ENCODE data around the gene RIN1. TPM values are rescaled to one million over a fixed set of nuclear protein-coding genes. Genes with fewer than 3 reads are reported as not detected.

RIN1 gene
- total RNA-seq, 1 experiment from 2014 or later: 5.4 TPM

GRCh38 chr11:66315498-66315885 is 20.7 kb downstream of the RIN1 start:
- peaks cover 26 to 37% of the 10 kb centered on the region in 2 experiments for H3K4me1 Mint-ChIP-seq
- H3K9me3 Mint-ChIP-seq: peaks cover 14 to 20% of the 10 kb centered on the region in 2 experiments
- H3K27me3 Mint-ChIP-seq (ENCODE audit: low read depth): peaks cover 27% of the 10 kb centered on the region
- Histone ChIP-seq H3K4me2 (ENCODE audit: insufficient read depth, insufficient read length, low read length) (no peak overlapping the region), H3K4me1 (ENCODE audit: insufficient read depth, low read length) (peaks cover 2% of the 10 kb centered on the region; the same call in 1 of the 2 replicates), H2BK12ac (ENCODE audit: insufficient read length, low read depth, low read length) (no peak overlapping the region), H3K14ac (ENCODE audit: insufficient read depth, low read length) (no peak overlapping the region), H4K20me1 (ENCODE audit: control insufficient read depth, insufficient read depth, insufficient read length) (no peaks in the 10 kb centered on the region), H2BK15ac (ENCODE audit: low read depth, low read length) (no peak overlapping the region), H3K23me2 (ENCODE audit: insufficient read length, low read depth, low read length, poor library complexity, severe bottlenecking) (peaks cover 12% of the 10 kb centered on the region), H2AK5ac (ENCODE audit: insufficient read length, low read length) (no peak overlapping the region), H2AFZ (ENCODE audit: low read length) (no peak overlapping the region), H3K79me1 (ENCODE audit: insufficient read depth, low read depth, low read length, poor library complexity, severe bottlenecking) (no peaks in the 10 kb centered on the region), H3K27ac (ENCODE audit: insufficient read length, low read depth, low read length) (no peak overlapping the region), H2BK120ac (ENCODE audit: low read depth, low read length, poor library complexity, severe bottlenecking) (no peak overlapping the region), H3K9me3 (ENCODE audit: control insufficient read depth, low read depth, low read length) (no peaks in the 10 kb centered on the region), H3K79me2 (ENCODE audit: insufficient read depth, low read length) (no peaks in the 10 kb centered on the region), H2BK5ac (ENCODE audit: insufficient read length, low read length) (no peak overlapping the region), H3K27me3 (ENCODE audit: insufficient read depth, low read length) (no peaks in the 10 kb centered on the region), H3K23ac (ENCODE audit: insufficient read length, low read depth, low read length) (no peak overlapping the region), H3T11ph (ENCODE audit: low read length) (no peak overlapping the region), H4K8ac (replicated peaks; ENCODE audit: insufficient read length, low read depth, low read length) (no peak overlapping the region), H3K56ac (ENCODE audit: insufficient read length, low read depth, low read length) (no peak overlapping the region), H2BK20ac (ENCODE audit: low read depth, low read length, poor library complexity, severe bottlenecking) (no peak overlapping the region), H3K9ac (ENCODE audit: extremely low read depth, insufficient read length, low read length) (no peak overlapping the region), H4K5ac (ENCODE audit: insufficient read length, low read depth, low read length) (no peak overlapping the region), H3K4ac (ENCODE audit: low read depth, low read length) (no peak overlapping the region), H4K91ac (ENCODE audit: insufficient read length, low read depth, low read length) (no peak overlapping the region), H3K18ac (ENCODE audit: insufficient read length, low read depth, low read length) (no peak overlapping the region)
- H3K4me3 Mint-ChIP-seq: peak overlapping the region in 1 of 2 experiments; percentile 49; a peak in 3 of 5 replicates
- WGBS (ENCODE audit: extremely low coverage, insufficient read length, low lambda C conversion rate): no CpG with 5 or more reads among the region's 14 CpGs
- no peak for TF ChIP-seq CTCF (conservative IDR thresholded peaks at IDR 0.05)
- no peak for DNase-seq
- peaks cover 8 to 18% (median 16%) of the 10 kb centered on the region in 3 experiments for H3K36me3 Mint-ChIP-seq (ENCODE audit: insufficient read depth in 1 of 3, low read depth in 3 of 3)
- H3K27ac Mint-ChIP-seq: peak overlapping the region in 1 of 3 experiments; percentile 91; a peak in 1 of 7 replicates

All from H9 (cell line).